MM.1S (cell line): ENCODE data around the gene ZBED5.
"Not testable (repeated sequence)": the region's sequence is repeated elsewhere in the genome, so short reads cannot be mapped to it uniquely, and the experiment has no call there.

Experiments used
- DNase-seq: peaks from one replicate; pipeline ENCODE4 v3.0.0-alpha.2; 2015
- H2AFZ ChIP-seq: fragments of 300-600 bp; sonication (generic); 2 replicates; pipeline ENCODE4 v1.6.0; 2016; ENCODE audit warnings: antibody characterized with exemption, low read length
- H3F3A ChIP-seq: fragments of 300-600 bp; sonication (generic); 2 replicates; pipeline ENCODE4 v1.6.1; 2016; ENCODE audit warnings: mild to moderate bottlenecking, antibody characterized with exemption, low read length, moderate library complexity, mixed read lengths; ENCODE audit not compliant: insufficient read depth
- H3K27ac ChIP-seq: fragments of 300-600 bp; sonication (generic); 2 replicates; pipeline ENCODE4 v1.5.1; 2016; ENCODE audit warnings: mild to moderate bottlenecking, low read length
- H3K27me3 ChIP-seq: fragments of 300-600 bp; sonication (generic); replicated peaks from 2 replicates; pipeline ENCODE4 v1.6.0; 2016; ENCODE audit warnings: low read length; ENCODE audit not compliant: insufficient read depth
- H3K36me3 ChIP-seq: fragments of 300-600 bp; sonication (generic); replicated peaks from 2 replicates; pipeline ENCODE4 v1.6.1; 2016; ENCODE audit warnings: mild to moderate bottlenecking, low read length, mixed read lengths; ENCODE audit not compliant: insufficient read depth
- H3K4me1 ChIP-seq: fragments of 300-600 bp; sonication (generic); 2 replicates; pipeline ENCODE4 v1.6.1; 2016; ENCODE audit warnings: low read length, mixed read lengths
- H3K4me2 ChIP-seq: fragments of 300-600 bp; sonication (generic); 2 replicates; pipeline ENCODE4 v1.6.0; 2016; ENCODE audit warnings: low read depth, low read length
- H3K4me3 ChIP-seq: fragments of 300-600 bp; sonication (generic); 2 replicates; pipeline ENCODE4 v1.5.1; 2016; ENCODE audit warnings: low read length, mixed read lengths
- H3K79me2 ChIP-seq: fragments of 300-600 bp; sonication (generic); 2 replicates; pipeline ENCODE4 v1.6.1; 2016; ENCODE audit warnings: mixed run types, low read length, mixed read lengths
- H3K9ac ChIP-seq: fragments of 300-600 bp; sonication (generic); 2 replicates; pipeline ENCODE4 v1.6.1; 2016; ENCODE audit warnings: low read length, mixed read lengths
- H3K9me2 ChIP-seq: fragments of 300-600 bp; sonication (generic); replicated peaks from 2 replicates; pipeline ENCODE4 v1.6.1; 2016; ENCODE audit warnings: mild to moderate bottlenecking, low read length, mixed read lengths; ENCODE audit not compliant: insufficient read depth
- H3K9me3 ChIP-seq: fragments of 300-600 bp; sonication (generic); replicated peaks from 2 replicates; pipeline ENCODE4 v1.6.1; 2016; ENCODE audit warnings: mild to moderate bottlenecking, low read length, mixed read lengths; ENCODE audit not compliant: insufficient read depth
- H4K20me1 ChIP-seq: fragments of 300-600 bp; sonication (generic); 2 replicates; pipeline ENCODE4 v1.6.1; 2016; ENCODE audit warnings: mild to moderate bottlenecking, low read length, moderate library complexity, mixed read lengths; ENCODE audit not compliant: insufficient read depth
- CTCF ChIP-seq: fragments of 300-600 bp; sonication (generic); IDR thresholded peaks from 2 replicates; pipeline ENCODE4 v1.5.1; 2016; ENCODE audit warnings: antibody characterized with exemption, low read length, mixed read lengths
- EZH2 ChIP-seq: fragments of 300-600 bp; sonication (generic); optimal IDR thresholded peaks from 2 replicates; pipeline ENCODE3; 2017; ENCODE audit warnings: low read depth, mild to moderate bottlenecking, antibody characterized with exemption, low read length, mixed read lengths
- EZH2phosphoT487 ChIP-seq: fragments of 300-600 bp; sonication (generic); IDR thresholded peaks from 2 replicates; pipeline ENCODE4 v1.6.1; 2018; ENCODE audit warnings: antibody characterized with exemption, low read length

Gene ZBED5

DNA sequence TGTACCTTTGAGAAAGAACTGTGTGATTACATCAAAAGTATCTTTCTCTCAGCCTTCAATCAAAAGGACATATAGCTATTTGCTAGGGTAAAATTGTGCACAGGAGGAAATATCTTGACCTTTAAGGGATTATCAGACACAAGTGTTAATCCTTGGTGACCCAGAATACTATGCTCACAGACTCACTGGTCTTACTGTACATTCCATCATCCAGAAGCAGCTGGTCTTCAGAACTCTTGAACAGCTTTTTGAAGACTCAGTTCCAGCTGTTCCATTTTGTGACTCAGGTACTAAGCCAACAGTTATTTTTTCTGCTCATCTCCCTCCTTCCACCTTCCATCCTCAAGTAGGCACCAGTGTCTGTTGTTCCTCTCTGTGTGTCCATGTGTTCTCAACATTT is 19.8 kb downstream of the ZBED5 start:
- no peak overlapping the region for H3K27ac ChIP-seq
- no peaks in the 10 kb centered on the region for H3K79me2 ChIP-seq
- no peak overlapping the region for H2AFZ ChIP-seq
- no peak overlapping the region for H3K9ac ChIP-seq
- H3K4me3 ChIP-seq: no peak overlapping the region
- no peak for DNase-seq
- H3K36me3 ChIP-seq: no peaks in the 10 kb centered on the region
- no peaks in the 10 kb centered on the region for H3K9me3 ChIP-seq
- no peaks in the 10 kb centered on the region for H3K27me3 ChIP-seq
- no peaks in the 10 kb centered on the region for H4K20me1 ChIP-seq
- H3K4me1 ChIP-seq: no peaks in the 10 kb centered on the region
- no peak for TF ChIP-seq EZH2phosphoT487
- no peak for TF ChIP-seq CTCF
- no peak for TF ChIP-seq EZH2
- H3K9me2 ChIP-seq: no peaks in the 10 kb centered on the region
- no peak overlapping the region for H3K4me2 ChIP-seq
- no peaks in the 10 kb centered on the region for H3F3A ChIP-seq

DNA sequence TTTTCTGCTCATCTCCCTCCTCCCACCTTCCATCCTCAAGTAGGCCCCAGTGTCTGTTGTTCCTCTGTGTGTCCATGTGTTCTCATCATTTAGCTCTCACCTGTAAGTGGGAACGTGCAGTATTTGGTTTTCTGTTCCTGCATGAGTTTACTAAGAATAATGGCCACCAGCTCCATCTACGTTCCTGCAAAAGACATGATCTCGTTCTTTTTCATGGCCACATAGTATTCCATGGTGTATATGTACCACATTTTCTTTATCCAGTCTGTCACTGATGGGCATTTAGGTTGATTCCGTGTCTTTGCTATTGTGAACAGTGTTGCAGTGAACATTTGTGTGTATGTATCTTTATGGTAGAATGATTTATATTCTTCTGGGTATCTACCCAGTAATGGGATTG is 21.0 kb downstream of the ZBED5 start:
- not testable (repeated sequence) for H3K9ac ChIP-seq

DNA sequence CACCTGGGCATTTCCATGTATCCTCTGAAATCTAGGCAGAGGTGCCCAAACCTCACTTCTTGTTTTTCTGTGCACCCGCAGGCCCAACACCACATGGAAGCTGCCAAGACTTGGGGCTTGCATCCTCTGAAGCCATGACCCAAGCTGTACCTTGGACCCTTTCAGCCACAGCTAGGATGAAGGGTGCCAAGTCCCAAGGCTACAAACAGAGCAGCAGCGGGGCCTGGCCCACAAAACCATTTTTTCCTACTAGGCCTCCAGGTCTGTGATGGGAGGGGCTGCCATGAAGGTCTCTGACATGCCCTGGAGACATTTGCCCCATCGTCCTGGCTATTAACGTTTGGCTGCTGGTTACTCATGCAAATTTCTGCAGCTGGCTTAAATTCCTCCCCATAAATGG is 28.7 kb downstream of the ZBED5 start:
- no peak overlapping the region for H3K4me3 ChIP-seq
- H4K20me1 ChIP-seq: no peaks in the 10 kb centered on the region
- no peak overlapping the region for H3K9ac ChIP-seq
- no peaks in the 10 kb centered on the region for H3K36me3 ChIP-seq
- no peak overlapping the region for H2AFZ ChIP-seq
- H3K27me3 ChIP-seq: no peaks in the 10 kb centered on the region
- TF ChIP-seq EZH2: no peak
- H3F3A ChIP-seq: no peaks in the 10 kb centered on the region
- H3K9me3 ChIP-seq: no peaks in the 10 kb centered on the region
- H3K79me2 ChIP-seq: no peaks in the 10 kb centered on the region
- H3K9me2 ChIP-seq: no peaks in the 10 kb centered on the region
- DNase-seq: no peak
- H3K27ac ChIP-seq: no peak overlapping the region
- H3K4me1 ChIP-seq: no peaks in the 10 kb centered on the region
- H3K4me2 ChIP-seq: no peak overlapping the region

More for the DNA sequence above, 21.0 kb downstream of the ZBED5 start:
- H3K27ac ChIP-seq, H3K9me2 ChIP-seq, H3K4me1 ChIP-seq, H4K20me1 ChIP-seq, H3K9me3 ChIP-seq, H3F3A ChIP-seq, H3K36me3 ChIP-seq, H3K4me3 ChIP-seq, H3K4me2 ChIP-seq, H2AFZ ChIP-seq, H3K27me3 ChIP-seq, H3K79me2 ChIP-seq, DNase-seq: not testable (repeated sequence)

- Histone ChIP-seq H4K20me1 (no peaks in the 10 kb centered on the region), H2AFZ (no peak overlapping the region), H3K36me3 (no peaks in the 10 kb centered on the region), H3K9me3 (no peaks in the 10 kb centered on the region), H3F3A (no peaks in the 10 kb centered on the region), H3K4me3 (no peak overlapping the region), H3K27me3 (no peaks in the 10 kb centered on the region), H3K27ac (no peak overlapping the region), H3K9ac (no peak overlapping the region), H3K4me1 (no peaks in the 10 kb centered on the region), H3K9me2 (no peaks in the 10 kb centered on the region), H3K79me2 (no peaks in the 10 kb centered on the region), H3K4me2 (no peak overlapping the region)
- no peak for DNase-seq
- no peak for TF ChIP-seq CTCF
- no peak for TF ChIP-seq EZH2
- no peak for TF ChIP-seq EZH2phosphoT487
These were observed 29.5 kb downstream of the ZBED5 start for GRCh38 chr11:10828402-10828801.
